GM23338 (cell line): ENCODE measurements around the gene B3GNT4. TPM values are rescaled to one million over a fixed set of nuclear protein-coding genes. Genes with fewer than 3 reads are reported as not detected.
"Not testable (repeated sequence)": the region's sequence is repeated elsewhere in the genome, so short reads cannot be mapped to it uniquely, and the experiment has no call there.

ENCODE experiments used
- ATAC-seq: fragments of 200-7000 bp; cut with Tn5 transposase; 3 replicates; pipeline ENCODE4 v1.9.1; 2020
- DNase-seq: peaks from one replicate; pipeline ENCODE4 v3.0.0-alpha.2; 2015; ENCODE audit warnings: low spot score
- H2AFZ ChIP-seq: fragments of 200-600 bp; sonication (generic); 2 replicates; pipeline ENCODE4 v1.8.0; 2016; ENCODE audit warnings: antibody characterized with exemption, mild to moderate bottlenecking, moderate library complexity
- H3F3A ChIP-seq: fragments of 200-600 bp; sonication (generic); replicated peaks from 2 replicates; pipeline ENCODE4 v1.8.0; 2017; ENCODE audit warnings: antibody characterized with exemption, mixed run types, low read depth
- H3K27ac ChIP-seq: fragments of 200-600 bp; sonication (generic); 2 replicates; pipeline ENCODE4 v1.6.1; 2016; ENCODE audit warnings: low read depth
- H3K27me3 ChIP-seq: fragments of 200-600 bp; sonication (generic); 2 replicates; pipeline ENCODE4 v1.8.0; 2016; ENCODE audit warnings: mild to moderate bottlenecking, mixed run types, moderate library complexity; ENCODE audit not compliant: insufficient read depth
- H3K36me3 ChIP-seq: fragments of 200-600 bp; sonication (generic); 2 replicates; pipeline ENCODE4 v1.8.0; 2016; ENCODE audit warnings: mild to moderate bottlenecking; ENCODE audit not compliant: insufficient read depth
- H3K4me1 ChIP-seq: fragments of 200-600 bp; sonication (generic); 2 replicates; pipeline ENCODE4 v1.8.0; 2016; ENCODE audit warnings: mild to moderate bottlenecking, moderate library complexity; ENCODE audit not compliant: insufficient read depth
- H3K4me2 ChIP-seq: fragments of 200-600 bp; sonication (generic); 2 replicates; pipeline ENCODE4 v1.7.1; 2017; ENCODE audit warnings: mixed run types
- H3K4me3 ChIP-seq: fragments of 200-600 bp; sonication (generic); 2 replicates; pipeline ENCODE4 v1.6.1; 2016; ENCODE audit warnings: mixed run types
- H3K79me2 ChIP-seq: fragments of 200-600 bp; sonication (generic); replicated peaks from 2 replicates; pipeline ENCODE4 v1.8.0; 2017; ENCODE audit warnings: mild to moderate bottlenecking; ENCODE audit not compliant: insufficient read depth
- H3K9me2 ChIP-seq: fragments of 200-600 bp; sonication (generic); 2 replicates; pipeline ENCODE4 v1.8.0; 2017; ENCODE audit not compliant: insufficient read depth
- H4K20me1 ChIP-seq: fragments of 200-600 bp; sonication (generic); replicated peaks from 2 replicates; pipeline ENCODE4 v1.8.0; 2017; ENCODE audit warnings: mild to moderate bottlenecking; ENCODE audit not compliant: insufficient read depth
- H3K27ac Mint-ChIP-seq: 2 replicates; pipeline ENCODE4 v1.8.0; 2020; ENCODE audit warnings: inconsistent platforms, mild to moderate bottlenecking, moderate library complexity, mixed read lengths
- H3K27me3 Mint-ChIP-seq: 3 replicates; pipeline ENCODE4 v1.8.0; 2022; ENCODE audit warnings: low read depth, mild to moderate bottlenecking, moderate library complexity, mixed read lengths, inconsistent platforms; ENCODE audit not compliant: insufficient read depth, poor library complexity
- H3K36me3 Mint-ChIP-seq: 3 replicates; pipeline ENCODE4 v1.8.0; 2021; ENCODE audit warnings: low read depth, mild to moderate bottlenecking, inconsistent platforms, moderate library complexity, mixed read lengths
- H3K4me1 Mint-ChIP-seq: 3 replicates; pipeline ENCODE4 v1.8.0; 2020; ENCODE audit warnings: mild to moderate bottlenecking, inconsistent platforms, mixed read lengths
- H3K4me3 Mint-ChIP-seq: 3 replicates; pipeline ENCODE4 v1.8.0; 2021; ENCODE audit warnings: moderate library complexity, mild to moderate bottlenecking, inconsistent platforms, mixed read lengths
- H3K9me3 Mint-ChIP-seq: 3 replicates; pipeline ENCODE4 v1.8.0; 2020; ENCODE audit warnings: moderate library complexity, mild to moderate bottlenecking, inconsistent platforms, mixed read lengths
- EZH2phosphoT487 ChIP-seq: fragments of 200-600 bp; sonication (generic); IDR thresholded peaks from one replicate; pipeline ENCODE4 v1.8.1; 2018; ENCODE audit warnings: antibody characterized with exemption; ENCODE audit not compliant: unreplicated experiment
- STAT1 ChIP-seq: IDR thresholded peaks from one replicate; pipeline ENCODE4 v1.6.1; 2016; ENCODE audit warnings: antibody characterized with exemption; ENCODE audit not compliant: unreplicated experiment
- ZNF331 ChIP-seq: fragments of 250-450 bp; sonication (Bioruptor Pico); IDR thresholded peaks from 2 replicates; pipeline ENCODE4 v1.5.0; 2020; ENCODE audit warnings: low read depth, mild to moderate bottlenecking, moderate library complexity
- polyA plus RNA-seq: library from polyadenylated mRNA; unstranded; fragments of >200 nt; fragmentation: Nextera tagmentation; extraction: Ambion mirVana; gene quantifications from 2 replicates; pipeline ENCODE4 v1.2.1, GENCODE V29; 2016
- small RNA-seq: library from RNA; depleted of rRNA; stranded (forward); fragments of <200 nt; gene quantifications from one replicate; pipeline ENCODE3, GENCODE V24; 2014; ENCODE audit warnings: low replicate concordance
- total RNA-seq: library from RNA; depleted of rRNA; stranded (reverse); fragments of >200 nt; shearing (Covaris generic); gene quantifications from 2 replicates; pipeline ENCODE4 v1.2.3, GENCODE V29; 2014; rRNA removed
- TF ChIP-seq, protein P1 (sequence below), 2 experiments: fragments of 200-600 bp in 1 of 2; sonication (generic) in 1 of 2; conservative IDR thresholded peaks; 2 replicates each; pipeline versions ENCODE4 v1.5.1 to v1.6.1; 2016 to 2017; ENCODE audit warnings: antibody characterized with exemption in 2 of 2, low read depth in 2 of 2, mild to moderate bottlenecking in 2 of 2, moderate library complexity in 1 of 2
- TF ChIP-seq, protein P2 (sequence below): IDR thresholded peaks from 2 replicates; pipeline ENCODE4 v1.6.1; 2016; ENCODE audit warnings: antibody characterized with exemption

The B3GNT4 gene
- total and polyA plus RNA-seq, 2 experiments from 2014 or later, result 0.80 to 1.8 TPM

DNA sequence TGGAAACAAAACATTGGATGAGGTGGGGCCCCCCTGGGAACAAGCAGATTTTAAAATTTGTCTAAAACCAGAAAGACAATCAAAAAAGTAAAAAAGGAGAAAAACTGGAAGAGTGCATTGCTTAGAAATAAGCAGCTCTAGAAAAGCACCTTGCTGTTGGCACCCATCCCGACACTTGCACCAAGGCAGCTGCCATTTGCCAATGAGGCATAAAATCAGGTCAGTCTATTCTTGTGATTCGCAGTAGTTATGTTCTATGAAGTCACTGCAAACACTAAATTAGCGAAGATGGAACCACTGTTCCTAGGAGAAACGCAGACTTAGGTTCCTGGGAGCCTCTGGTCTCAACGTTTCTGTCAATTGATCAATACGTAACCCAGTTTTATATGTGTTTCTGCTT is 46.5 kb downstream of the B3GNT4 start (continued):
- TF ChIP-seq, protein P1, sequence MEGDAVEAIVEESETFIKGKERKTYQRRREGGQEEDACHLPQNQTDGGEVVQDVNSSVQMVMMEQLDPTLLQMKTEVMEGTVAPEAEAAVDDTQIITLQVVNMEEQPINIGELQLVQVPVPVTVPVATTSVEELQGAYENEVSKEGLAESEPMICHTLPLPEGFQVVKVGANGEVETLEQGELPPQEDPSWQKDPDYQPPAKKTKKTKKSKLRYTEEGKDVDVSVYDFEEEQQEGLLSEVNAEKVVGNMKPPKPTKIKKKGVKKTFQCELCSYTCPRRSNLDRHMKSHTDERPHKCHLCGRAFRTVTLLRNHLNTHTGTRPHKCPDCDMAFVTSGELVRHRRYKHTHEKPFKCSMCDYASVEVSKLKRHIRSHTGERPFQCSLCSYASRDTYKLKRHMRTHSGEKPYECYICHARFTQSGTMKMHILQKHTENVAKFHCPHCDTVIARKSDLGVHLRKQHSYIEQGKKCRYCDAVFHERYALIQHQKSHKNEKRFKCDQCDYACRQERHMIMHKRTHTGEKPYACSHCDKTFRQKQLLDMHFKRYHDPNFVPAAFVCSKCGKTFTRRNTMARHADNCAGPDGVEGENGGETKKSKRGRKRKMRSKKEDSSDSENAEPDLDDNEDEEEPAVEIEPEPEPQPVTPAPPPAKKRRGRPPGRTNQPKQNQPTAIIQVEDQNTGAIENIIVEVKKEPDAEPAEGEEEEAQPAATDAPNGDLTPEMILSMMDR (conservative IDR thresholded peaks at IDR 0.05; ENCODE audit: low read depth in 2 of 2), result no peak
- no peak for TF ChIP-seq STAT1

DNA sequence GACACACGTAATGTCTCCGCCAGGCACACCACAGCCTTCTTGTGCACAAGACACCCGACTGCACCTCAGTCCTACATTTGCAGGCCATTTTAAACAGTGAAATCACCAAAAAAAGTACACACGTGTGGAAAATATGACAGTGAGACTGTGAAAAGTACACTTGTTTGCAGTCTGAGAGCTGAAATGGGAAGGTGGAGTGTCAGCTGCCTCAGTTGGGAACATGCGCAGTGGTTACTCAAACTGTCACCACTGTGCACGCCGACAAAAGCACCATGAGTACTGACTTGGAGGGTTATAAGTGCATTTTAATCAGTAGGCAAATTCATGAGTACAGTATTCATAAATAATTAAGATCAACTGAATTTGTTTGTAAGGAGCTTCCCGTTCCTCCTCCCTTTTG is 47.0 kb downstream of the B3GNT4 start:
- Histone ChIP-seq H3K36me3 (0 out of 2 replicates have a peak, but pooled peaks cover 3% of the 10 kb centered on the region), H3K4me1 (no peaks in the 10 kb centered on the region), H3K9me2 (no peaks in the 10 kb centered on the region), H4K20me1 (no peaks in the 10 kb centered on the region; the same call in none of the 2 replicates), H3K27me3 (no peaks in the 10 kb centered on the region), H3F3A (0 out of 2 replicates have a peak, but pooled peaks cover 3% of the 10 kb centered on the region), H2AFZ (no peak overlapping the region), H3K79me2 (0 out of 2 replicates have a peak, but pooled peaks cover 7% of the 10 kb centered on the region), H3K27ac (no peak overlapping the region), H3K4me2 (no peak overlapping the region), H3K4me3 (no peak overlapping the region)
- H3K27me3 Mint-ChIP-seq, result peaks cover 4% of the 10 kb centered on the region
- peaks cover 9% of the 10 kb centered on the region for H3K36me3 Mint-ChIP-seq
- DNase-seq (no peak), ATAC-seq (no peak)
- no peaks in the 10 kb centered on the region for H3K4me1 Mint-ChIP-seq
- TF ChIP-seq EZH2phosphoT487 (no peak), ZNF331 (no peak)
- TF ChIP-seq, protein P2, sequence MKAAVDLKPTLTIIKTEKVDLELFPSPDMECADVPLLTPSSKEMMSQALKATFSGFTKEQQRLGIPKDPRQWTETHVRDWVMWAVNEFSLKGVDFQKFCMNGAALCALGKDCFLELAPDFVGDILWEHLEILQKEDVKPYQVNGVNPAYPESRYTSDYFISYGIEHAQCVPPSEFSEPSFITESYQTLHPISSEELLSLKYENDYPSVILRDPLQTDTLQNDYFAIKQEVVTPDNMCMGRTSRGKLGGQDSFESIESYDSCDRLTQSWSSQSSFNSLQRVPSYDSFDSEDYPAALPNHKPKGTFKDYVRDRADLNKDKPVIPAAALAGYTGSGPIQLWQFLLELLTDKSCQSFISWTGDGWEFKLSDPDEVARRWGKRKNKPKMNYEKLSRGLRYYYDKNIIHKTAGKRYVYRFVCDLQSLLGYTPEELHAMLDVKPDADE, result no peak
- no peaks in the 10 kb centered on the region for H3K9me3 Mint-ChIP-seq
- H3K4me3 Mint-ChIP-seq, result no peak overlapping the region
- H3K27ac Mint-ChIP-seq, result no peak overlapping the region

DNA sequence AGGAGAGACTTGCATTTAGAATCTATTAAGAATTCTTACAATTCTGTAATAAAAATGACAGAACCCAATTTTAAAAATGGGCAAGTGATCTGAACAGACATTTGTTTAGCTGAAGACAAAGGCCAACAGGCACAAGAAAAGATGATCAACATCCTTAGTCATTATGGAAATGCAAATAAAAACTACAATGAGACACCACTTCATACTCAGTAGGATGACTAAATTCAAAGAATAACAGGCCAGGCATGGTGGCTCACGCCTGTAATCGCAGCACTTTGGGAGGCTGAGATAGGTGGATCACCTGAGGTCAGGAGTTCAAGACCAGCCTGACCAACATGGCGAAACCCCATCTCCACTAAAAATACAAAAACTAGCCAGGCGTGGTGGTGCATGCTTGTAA is 55.0 kb downstream of the B3GNT4 start:
- not testable (repeated sequence) for H2AFZ ChIP-seq, H3K4me3 Mint-ChIP-seq, H3K27ac Mint-ChIP-seq, H3F3A ChIP-seq, H4K20me1 ChIP-seq, DNase-seq, H3K4me3 ChIP-seq, H3K79me2 ChIP-seq, H3K27me3 ChIP-seq, ATAC-seq, H3K4me2 ChIP-seq, H3K9me2 ChIP-seq, H3K9me3 Mint-ChIP-seq, H3K4me1 ChIP-seq, H3K4me1 Mint-ChIP-seq, H3K27me3 Mint-ChIP-seq
- H3K36me3 Mint-ChIP-seq, result peaks cover 47% of the 10 kb centered on the region
- 0 out of 2 replicates have a peak overlapping the region, but pooled peaks have one; percentile 7 for H3K27ac ChIP-seq
- peaks cover 20% of the 10 kb centered on the region; the same call in 1 of the 2 replicates for H3K36me3 ChIP-seq

Small RNA genes lying within 50 kb of the gene (small RNA-seq; reads per million reads assigned to genes)
- 0.47 reads per million, percentile 32 among the genes with 10 or more reads in this experiment for gene DIABLO

Other genes with a start within 250 kb of the B3GNT4 start
- 9.9 and 12.7 TPM in 2 replicates for gene BCL7A, start 181.8 kb upstream of the B3GNT4 start, total RNA-seq
- gene BCL7A, start 181.8 kb upstream of the B3GNT4 start, polyA plus RNA-seq, result 14.9 and 18.0 TPM in 2 replicates
- gene MLXIP, start 125.0 kb upstream of the B3GNT4 start, total RNA-seq, result 20.5 and 23.0 TPM in 2 replicates
- 16.2 and 21.0 TPM in 2 replicates for gene MLXIP, start 125.0 kb upstream of the B3GNT4 start, polyA plus RNA-seq
- gene IL31, start 29.5 kb upstream of the B3GNT4 start, total RNA-seq, result not detected in 2 replicates
- gene IL31, start 29.5 kb upstream of the B3GNT4 start, polyA plus RNA-seq, result not detected in 2 replicates
- not detected in 2 replicates for gene LRRC43, start 20.6 kb upstream of the B3GNT4 start, total RNA-seq
- 0.45 TPM in 1 of 2 replicates, not detected in the other for gene LRRC43, start 20.6 kb upstream of the B3GNT4 start, polyA plus RNA-seq
- 71.7 and 72.0 TPM in 2 replicates for gene DIABLO, start 22.3 kb downstream of the B3GNT4 start, total RNA-seq
- gene DIABLO, start 22.3 kb downstream of the B3GNT4 start, polyA plus RNA-seq, result 77.0 and 82.7 TPM in 2 replicates
- gene VPS33A, start 62.8 kb downstream of the B3GNT4 start, total RNA-seq, result 33.4 and 48.0 TPM in 2 replicates
- gene VPS33A, start 62.8 kb downstream of the B3GNT4 start, polyA plus RNA-seq, result 19.5 and 20.6 TPM in 2 replicates
- 15.0 and 21.1 TPM in 2 replicates for gene CLIP1, start 219.0 kb downstream of the B3GNT4 start, total RNA-seq
- gene CLIP1, start 219.0 kb downstream of the B3GNT4 start, polyA plus RNA-seq, result 8.6 and 11.5 TPM in 2 replicates